CD1c-positive myeloid dendritic cell (primary cell): ENCODE measurements around the gene PPRC1.

ENCODE experiments used
- DNase-seq: peaks from one replicate; pipeline ENCODE4 v3.0.0-alpha.2; 2016; ENCODE audit errors: extremely low spot score

Gene PPRC1

GRCh38 chr10:102146971-102147428, 14.2 kb downstream of the PPRC1 start:
- no peak for DNase-seq

GRCh38 chr10:102147561-102147960, 14.7 kb downstream of the PPRC1 start:
- no peak for DNase-seq

DNA sequence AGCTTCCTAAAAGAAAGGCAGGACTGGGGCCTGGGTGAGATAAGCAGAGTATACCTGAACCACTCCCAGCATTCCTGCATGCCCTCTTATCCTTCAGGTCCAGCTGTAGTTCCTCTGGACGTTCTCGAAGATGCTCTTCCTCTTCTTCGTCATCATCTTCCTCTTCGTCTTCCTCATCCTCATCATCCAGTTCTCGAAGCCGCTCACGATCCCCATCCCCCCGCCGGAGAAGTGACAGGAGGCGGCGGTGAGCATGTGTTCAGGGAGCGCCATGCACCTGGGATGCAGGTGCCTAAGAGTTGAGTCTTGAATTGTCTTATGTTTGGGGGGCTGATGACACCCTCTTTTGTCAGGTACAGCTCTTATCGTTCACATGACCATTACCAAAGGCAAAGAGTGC, 15.4 kb downstream of the PPRC1 start:
- DNase-seq: no peak

GRCh38 chr10:102150970-102151773, 18.3 kb downstream of the PPRC1 start:
- DNase-seq: no peak

DNA sequence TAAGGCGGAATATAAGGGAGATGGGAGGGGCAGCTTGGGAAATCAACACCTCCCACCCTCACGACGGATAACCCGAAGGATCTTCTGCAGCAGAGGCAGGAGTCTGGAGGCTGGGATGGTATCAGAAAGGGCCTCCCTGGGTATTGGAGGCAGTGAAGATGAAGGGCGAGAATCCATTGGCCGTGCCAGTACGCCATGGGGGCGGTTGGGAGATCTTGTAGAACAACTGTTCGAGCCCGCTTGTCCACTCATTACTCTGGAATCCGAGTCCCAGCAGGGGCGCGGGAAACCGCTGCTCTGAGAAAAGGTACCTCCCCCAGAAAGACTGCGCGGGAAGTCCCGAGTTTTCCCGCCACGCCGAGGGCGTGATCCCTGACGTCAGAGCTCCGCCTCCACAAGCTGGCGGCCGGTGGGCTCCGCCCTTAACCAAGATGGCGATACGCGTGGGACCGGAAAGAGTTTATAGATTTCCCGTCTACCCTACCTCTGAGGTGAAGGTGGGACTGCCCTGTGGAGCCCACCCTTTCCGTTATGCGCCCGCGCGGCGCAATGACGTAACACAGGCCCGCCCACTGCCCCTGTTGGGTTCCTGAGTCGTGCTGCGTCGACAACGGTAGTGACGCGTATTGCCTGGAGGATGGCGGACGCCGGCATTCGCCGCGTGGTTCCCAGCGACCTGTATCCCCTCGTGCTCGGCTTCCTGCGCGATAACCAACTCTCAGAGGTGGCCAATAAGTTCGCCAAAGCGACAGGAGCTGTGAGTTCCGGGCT, 19.1 kb downstream of the PPRC1 start, which contains the start of gene NOLC1:
Gene NOLC1 (plus strand): TSS at position 616 of the 771 bp plus-strand sequence. CDS start 22 bp downstream, at position 638.
- peak; percentile 99 for DNase-seq

DNA sequence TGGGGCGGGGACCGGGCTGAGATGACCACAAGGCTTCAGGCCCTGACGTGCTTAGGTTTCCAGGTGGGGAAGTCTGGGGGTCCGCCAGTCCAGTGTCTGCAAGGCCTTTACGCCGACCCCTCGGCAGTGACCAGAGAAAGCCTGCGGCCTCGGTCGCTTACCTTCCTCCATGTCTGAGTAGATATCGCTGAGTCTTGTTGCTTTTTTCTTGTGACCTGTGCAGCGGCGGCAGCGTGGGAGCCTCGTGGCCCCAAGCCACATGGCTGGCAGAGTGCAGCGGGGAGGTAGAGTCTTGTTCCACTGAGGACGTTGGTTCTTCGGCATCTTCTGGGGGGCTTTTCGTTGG, 19.7 kb downstream of the PPRC1 start:
- peak; percentile 38 for DNase-seq

DNA sequence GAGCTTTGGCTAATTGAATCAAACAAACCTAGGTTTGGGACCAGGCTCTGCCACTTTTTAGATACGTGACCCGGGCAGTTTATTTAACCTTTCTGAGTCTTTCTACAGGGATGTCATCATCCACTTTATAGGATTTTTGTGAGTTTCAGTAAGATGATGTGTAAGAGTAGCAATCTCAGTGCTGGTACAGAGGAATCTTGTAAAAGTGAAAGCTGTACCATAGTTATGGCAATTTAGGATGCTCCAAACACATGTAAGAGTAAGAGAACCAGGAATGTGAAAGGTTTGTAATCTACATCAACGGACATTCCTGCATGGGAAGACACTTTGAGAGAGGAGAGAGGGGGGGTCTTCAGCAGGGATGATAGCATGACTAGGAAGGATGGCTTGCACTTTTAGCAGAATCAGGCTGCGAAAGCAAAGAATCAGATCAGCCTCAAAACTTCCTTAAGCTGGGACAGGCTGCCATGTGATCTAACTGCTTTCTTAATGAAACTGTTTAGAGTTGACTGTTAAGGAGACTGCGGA, 20.3 kb downstream of the PPRC1 start:
- no peak for DNase-seq

GRCh38 chr10:102154466-102155116, 21.8 kb downstream of the PPRC1 start:
- no peak for DNase-seq

GRCh38 chr10:102157224-102157623, 24.4 kb downstream of the PPRC1 start:
- no peak for DNase-seq

GRCh38 chr10:102159051-102159597, 26.3 kb downstream of the PPRC1 start:
- no peak for DNase-seq

DNA sequence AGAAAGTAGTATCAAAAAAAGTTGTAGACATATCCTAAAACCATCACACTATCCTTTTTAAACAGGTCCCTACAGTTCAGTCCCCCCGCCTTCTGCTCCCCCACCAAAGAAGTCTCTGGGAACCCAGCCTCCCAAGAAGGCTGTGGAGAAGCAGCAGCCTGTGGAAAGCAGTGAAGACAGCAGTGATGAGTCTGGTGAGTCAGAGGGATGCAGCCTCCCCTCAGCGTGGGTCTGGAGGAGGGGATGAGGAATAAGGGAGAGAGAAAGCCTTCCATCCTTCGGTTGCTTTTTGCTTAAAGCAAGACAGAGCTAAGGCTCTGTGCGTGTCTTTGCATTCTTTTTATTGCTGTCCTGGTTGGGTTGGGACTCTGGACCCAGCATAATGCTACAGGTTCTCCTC, 27.0 kb downstream of the PPRC1 start:
- DNase-seq: no peak

- no peak for DNase-seq
Measured at GRCh38 chr10:102163342-102163989, 30.6 kb downstream of the PPRC1 start.

DNA sequence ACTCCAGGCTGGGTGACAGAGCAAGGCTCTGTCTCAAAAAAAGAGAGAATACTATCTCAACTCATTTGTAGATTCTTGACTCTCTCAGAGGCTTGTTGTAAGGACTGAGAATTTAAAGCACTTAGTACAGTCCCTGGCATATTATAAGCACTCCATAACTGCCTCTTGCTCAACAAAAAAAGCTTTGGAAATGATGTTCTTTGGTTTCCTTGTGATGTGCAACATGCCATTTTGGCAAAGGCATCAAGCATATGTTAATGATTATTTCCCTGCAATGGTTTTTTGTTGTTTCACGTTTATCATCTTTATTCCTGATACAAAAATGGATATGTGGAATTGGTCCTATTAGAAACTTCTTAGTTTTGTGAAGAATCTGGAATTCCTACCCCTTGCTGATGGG, 35.0 kb downstream of the PPRC1 start:
- no peak for DNase-seq

- DNase-seq: no peak
Measured at GRCh38 chr10:102170602-102171001, 37.8 kb downstream of the PPRC1 start.

GRCh38 chr10:102172288-102172687, 39.4 kb downstream of the PPRC1 start:
- no peak for DNase-seq

DNA sequence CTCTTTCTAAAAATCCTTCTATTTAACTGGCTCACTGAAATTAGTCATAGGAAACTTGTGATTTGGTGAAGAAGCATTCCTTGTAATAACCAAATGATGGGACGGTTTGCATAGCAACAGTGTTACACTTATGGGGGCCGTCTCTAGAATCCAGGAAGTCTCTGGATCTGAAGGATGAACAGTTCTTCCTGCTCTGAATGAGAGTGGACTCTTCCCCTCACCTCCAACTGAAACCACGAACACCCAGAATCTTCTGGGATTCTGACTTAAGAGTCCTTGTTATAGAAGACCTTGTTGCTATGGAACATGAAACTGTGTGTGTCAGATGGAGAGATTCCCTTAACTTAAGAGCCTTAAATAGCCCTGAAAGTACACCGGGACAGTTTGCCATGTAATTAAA, 42.6 kb downstream of the PPRC1 start:
- no peak for DNase-seq

- no peak for DNase-seq
Measured at GRCh38 chr10:102184606-102185005, 51.8 kb downstream of the PPRC1 start.

GRCh38 chr10:102185272-102185671, 52.4 kb downstream of the PPRC1 start:
- no peak for DNase-seq

DNA sequence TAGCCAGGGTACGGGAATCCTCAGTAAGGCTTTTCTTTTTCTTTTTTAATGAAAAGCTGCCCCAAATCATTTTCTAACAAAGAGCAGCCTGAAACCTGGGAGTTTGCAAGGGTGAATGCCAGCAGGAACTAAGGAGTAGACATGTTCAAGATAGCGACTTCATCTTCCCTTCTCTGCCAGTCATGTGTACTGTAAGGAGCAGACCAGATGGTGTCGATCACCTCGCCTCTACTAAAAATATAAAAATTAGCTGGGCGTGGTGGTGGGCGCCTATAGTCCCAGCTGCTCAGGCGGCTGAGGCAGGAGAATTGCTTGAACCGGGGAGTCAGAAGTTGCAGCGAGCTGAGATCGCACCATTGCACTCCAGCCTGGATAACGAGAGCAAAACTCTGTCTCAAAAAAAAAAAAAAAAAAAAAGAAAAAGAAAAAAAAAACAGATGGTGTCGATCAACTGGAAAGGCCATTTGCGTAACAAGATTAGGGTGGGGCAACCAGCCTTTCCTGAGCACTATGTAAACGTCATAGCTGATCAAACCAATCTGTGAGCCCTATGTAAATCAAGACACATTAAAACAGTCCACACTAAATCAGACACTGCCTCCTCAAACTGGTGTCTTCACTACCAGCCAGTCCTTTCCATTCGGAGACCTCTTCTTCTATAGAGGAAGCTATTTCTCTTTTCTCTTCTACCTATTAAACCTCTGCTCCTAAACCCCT, 53.1 kb downstream of the PPRC1 start:
- no peak for DNase-seq

DNA sequence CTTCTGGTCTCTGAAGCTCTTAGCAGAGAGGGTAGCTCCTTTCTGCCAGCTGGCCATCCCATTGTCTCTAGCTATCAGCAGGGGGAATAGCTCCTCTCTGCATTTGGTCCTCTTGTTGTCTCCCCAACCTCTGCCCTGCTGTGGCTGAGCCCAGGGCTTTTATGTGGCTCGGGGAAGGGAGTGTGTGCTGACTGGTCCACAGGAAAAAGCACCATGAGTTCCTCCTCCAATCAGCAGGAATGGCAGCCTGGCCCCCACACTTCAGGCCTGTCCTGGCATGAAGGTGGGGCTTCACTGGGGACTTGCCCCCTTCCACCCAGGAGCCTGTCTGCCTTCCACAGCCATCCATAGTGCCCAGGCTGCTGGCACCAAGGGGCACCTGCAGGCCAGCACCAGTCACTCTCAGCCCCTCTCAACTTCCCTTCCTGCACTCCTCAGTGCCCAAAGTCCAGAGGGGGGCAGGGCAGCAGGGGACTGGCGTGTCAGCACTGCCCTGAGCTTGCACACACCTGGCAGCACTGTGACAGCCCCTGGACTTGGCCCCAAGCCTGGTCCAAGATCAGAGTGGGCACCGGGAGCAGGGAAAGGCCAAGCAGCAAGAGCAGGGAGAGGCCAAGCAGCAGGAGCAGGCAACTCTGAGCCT, 55.6 kb downstream of the PPRC1 start:
- DNase-seq: no peak
